NCI-H2196 (cell line): Measurements from ENCODE around the gene MCRIP2.

Source experiments
- DNase-seq: peaks from one replicate; lab custom pipeline; 2025; ENCODE audit not compliant: unreplicated experiment; lab: John Stamatoyannopoulos, UW

MCRIP2 gene

GRCh38 chr16:647173-647902, 5.7 kb downstream of the MCRIP2 start:
- DNase-seq, result no peak

- peak; percentile 76 for DNase-seq
These were observed 6.6 kb downstream of the MCRIP2 start for GRCh38 chr16:648071-648780.

DNA sequence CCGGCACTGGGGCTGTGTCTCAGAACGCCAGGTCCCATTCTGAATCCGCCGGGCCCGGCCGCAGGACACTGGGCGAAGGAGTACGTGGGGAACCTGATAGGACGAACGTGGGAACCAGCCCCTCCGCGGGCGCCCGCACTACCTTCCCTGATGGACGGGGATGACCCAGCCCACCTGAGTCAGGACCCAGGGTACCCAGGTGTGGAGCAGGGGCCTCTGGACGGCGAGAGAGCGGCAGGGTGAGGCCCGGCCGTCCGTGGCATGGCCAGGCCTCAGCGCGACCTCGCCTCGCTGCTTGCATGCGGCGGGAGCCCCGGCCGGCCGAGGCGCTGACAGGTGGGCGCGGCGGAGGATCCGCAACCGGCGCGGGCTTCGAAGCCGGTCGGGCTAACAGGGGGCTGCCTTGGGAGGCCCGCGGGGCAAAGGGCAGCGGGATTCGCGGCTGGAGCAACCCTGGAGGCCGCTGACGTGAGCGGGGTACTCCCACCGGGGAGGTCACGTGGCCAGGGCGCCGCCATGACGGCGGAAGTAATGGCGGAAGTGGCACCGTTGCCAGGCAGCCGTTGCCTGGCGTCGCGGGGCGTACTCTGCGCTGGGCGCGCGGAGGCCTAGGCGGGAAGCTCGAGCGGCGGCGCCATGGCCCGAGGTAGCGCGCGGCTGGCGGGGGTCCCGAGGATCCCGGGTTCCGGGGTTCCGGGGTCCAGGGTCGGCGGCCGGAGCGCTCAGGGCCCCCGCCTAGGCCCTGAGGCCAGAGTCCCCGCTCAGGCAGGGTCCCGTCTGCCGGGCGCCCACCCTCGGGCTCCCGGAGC, 7.4 kb downstream of the MCRIP2 start, which contains the start of gene WDR90:
Gene WDR90 (plus strand): TSS at position 585 of the 809 bp plus-strand sequence. CDS start 52 bp downstream, at position 637.
- DNase-seq, result peak; percentile 98

- DNase-seq, result no peak
These were observed 8.0 kb downstream of the MCRIP2 start for GRCh38 chr16:649631-650030.

- no peak for DNase-seq
These were observed 10.2 kb downstream of the MCRIP2 start for GRCh38 chr16:651844-652243.

- no peak for DNase-seq
These were observed 11.1 kb downstream of the MCRIP2 start for GRCh38 chr16:652454-653305.

GRCh38 chr16:654034-654433, 12.4 kb downstream of the MCRIP2 start:
- no peak for DNase-seq

GRCh38 chr16:657487-657886, 15.9 kb downstream of the MCRIP2 start:
- DNase-seq, result no peak

DNA sequence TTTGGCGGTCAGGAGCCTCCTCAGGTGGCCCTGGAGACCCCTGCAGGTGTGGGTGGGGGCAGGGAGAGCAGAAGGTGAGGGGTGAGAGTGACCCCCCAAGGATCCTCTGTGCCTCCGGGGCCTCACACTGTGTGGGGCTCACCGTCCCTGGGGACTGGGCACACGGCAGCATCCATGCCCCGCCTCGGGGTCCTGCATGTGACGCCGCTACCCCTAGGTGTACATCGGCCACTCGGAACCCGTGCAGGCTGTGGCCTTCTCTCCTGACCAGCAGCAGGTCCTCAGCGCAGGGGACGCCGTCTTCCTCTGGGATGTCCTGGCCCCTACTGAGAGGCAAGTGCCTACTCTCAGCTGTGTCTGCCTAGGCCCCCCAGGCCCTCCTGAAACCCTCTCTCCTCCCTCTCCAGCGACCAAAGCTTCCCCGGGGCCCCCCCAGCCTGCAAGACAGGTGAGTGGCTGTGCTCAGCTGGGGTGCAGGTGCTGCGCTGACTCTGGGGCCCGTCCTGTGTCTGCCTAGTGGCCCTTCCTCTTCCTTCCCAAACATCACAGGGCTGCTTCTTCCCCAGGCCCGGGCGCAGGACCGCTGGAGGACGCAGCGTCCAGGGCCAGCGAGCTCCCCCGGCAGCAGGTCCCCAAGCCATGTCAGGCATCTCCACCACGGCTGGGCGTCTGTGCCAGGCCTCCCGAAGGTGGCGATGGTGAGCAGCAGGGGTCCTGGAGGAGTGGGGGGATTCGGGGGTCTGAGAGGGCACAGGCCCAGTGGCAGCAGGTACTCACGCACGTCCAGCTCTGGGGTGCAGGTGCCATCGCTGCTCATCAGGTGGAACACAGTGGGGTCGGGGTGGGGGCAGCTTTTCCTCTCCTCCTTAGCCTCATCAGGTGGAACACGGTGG, 17.3 kb downstream of the MCRIP2 start:
- DNase-seq, result no peak

- DNase-seq, result no peak
These were observed 18.0 kb downstream of the MCRIP2 start for GRCh38 chr16:659618-660017.

- no peak for DNase-seq
These were observed 18.5 kb downstream of the MCRIP2 start for GRCh38 chr16:660132-660458.

- DNase-seq, result peak; percentile 96
These were observed 19.0 kb downstream of the MCRIP2 start for GRCh38 chr16:660459-661183.

DNA sequence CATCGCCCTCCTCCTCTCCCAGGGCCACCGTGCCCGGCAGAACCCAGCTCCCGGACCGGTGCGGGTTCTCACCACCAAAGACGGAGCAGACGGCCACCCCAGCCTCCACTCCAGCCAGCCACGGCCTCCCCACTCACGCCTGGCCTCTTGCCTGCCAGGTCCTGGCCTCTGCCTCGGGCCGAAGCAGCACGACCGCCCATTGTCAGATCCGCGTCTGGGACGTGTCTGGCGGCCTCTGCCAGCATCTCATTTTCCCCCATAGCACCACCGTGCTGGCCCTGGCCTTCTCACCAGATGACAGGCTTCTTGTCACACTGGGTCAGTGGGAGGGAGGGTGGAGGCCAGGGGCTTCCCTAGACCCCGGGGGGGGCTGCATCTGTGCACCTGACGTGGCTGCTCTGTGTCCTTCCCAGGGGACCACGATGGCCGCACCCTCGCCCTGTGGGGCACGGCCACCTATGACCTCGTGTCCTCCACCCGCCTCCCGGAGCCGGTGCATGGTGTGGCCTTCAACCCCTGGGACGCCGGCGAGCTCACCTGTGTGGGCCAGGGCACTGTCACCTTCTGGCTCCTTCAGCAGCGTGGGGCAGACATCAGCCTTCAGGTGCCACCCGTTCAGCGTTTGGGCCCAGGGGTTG, 19.7 kb downstream of the MCRIP2 start:
- no peak for DNase-seq

DNA sequence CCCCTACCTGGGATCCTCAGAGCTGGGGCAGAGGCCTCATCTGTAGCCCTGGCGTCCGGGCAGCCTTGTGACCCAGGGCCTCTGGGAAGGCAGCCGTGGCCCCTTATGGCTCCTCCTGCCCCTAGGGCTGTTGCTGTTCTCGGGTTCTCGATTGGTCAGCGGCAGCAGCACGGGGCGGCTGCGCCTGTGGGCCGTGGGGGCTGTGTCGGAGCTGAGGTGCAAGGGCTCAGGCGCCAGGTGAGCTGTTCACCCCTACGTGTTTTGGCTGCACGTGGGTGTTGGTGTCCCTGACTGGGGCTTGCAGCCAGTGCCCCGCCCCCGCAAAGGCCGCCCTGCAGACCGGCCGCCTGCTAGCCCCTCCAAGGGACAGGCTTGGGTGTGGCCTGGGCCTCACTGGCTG, 20.5 kb downstream of the MCRIP2 start:
- DNase-seq, result no peak

GRCh38 chr16:662597-662996, 21.0 kb downstream of the MCRIP2 start:
- no peak for DNase-seq

GRCh38 chr16:666572-666971, 24.9 kb downstream of the MCRIP2 start:
- no peak for DNase-seq

- no peak for DNase-seq
These were observed 25.6 kb downstream of the MCRIP2 start for GRCh38 chr16:667113-667779.
